Measurements from ENCODE around the gene ELP1. TPM values are rescaled to one million over a fixed set of nuclear protein-coding genes. Genes with fewer than 3 reads are reported as not detected.

ELP1 gene
- total and polyA plus RNA-seq, 2 donors (not counting 1 experiment from before 2014, with no cell fraction given) = 18.7 to 41.9 TPM

- TF ChIP-seq, protein P1, sequence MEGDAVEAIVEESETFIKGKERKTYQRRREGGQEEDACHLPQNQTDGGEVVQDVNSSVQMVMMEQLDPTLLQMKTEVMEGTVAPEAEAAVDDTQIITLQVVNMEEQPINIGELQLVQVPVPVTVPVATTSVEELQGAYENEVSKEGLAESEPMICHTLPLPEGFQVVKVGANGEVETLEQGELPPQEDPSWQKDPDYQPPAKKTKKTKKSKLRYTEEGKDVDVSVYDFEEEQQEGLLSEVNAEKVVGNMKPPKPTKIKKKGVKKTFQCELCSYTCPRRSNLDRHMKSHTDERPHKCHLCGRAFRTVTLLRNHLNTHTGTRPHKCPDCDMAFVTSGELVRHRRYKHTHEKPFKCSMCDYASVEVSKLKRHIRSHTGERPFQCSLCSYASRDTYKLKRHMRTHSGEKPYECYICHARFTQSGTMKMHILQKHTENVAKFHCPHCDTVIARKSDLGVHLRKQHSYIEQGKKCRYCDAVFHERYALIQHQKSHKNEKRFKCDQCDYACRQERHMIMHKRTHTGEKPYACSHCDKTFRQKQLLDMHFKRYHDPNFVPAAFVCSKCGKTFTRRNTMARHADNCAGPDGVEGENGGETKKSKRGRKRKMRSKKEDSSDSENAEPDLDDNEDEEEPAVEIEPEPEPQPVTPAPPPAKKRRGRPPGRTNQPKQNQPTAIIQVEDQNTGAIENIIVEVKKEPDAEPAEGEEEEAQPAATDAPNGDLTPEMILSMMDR (conservative IDR thresholded peaks at IDR 0.05 in 1 of 2, IDR thresholded peaks at IDR 0.05 in 1 of 2; ENCODE audit: low read depth in 1 of 2, low read length in 2 of 2) = no peak
- no peak for TF ChIP-seq EZH2 (IDR thresholded peaks at IDR 0.05; ENCODE audit: low read length, missing control alignments)
- H3K27ac ChIP-seq (ENCODE audit: insufficient read depth, low read length) = no peak overlapping the region
- H3K4me2 ChIP-seq (ENCODE audit: extremely low read depth, insufficient read depth, low read length) = no peak overlapping the region
- H3K36me3 ChIP-seq (ENCODE audit: control insufficient read depth, insufficient read depth, low read length) = peaks cover 9% of the 10 kb centered on the region
- no peaks in the 10 kb centered on the region for H3K79me2 ChIP-seq (ENCODE audit: control insufficient read depth, insufficient read depth, low read length)
- no peaks in the 10 kb centered on the region for H4K20me1 ChIP-seq (ENCODE audit: control insufficient read depth, extremely low read depth, insufficient read depth, low read length)
- no peak for DNase-seq (ENCODE audit: low read depth in 2 of 2)
- no peaks in the 10 kb centered on the region for H3K9me3 ChIP-seq (ENCODE audit: control insufficient read depth, insufficient read depth, low read depth, low read length)
- no peak overlapping the region for H3K4me3 ChIP-seq (replicated peaks in 1 of 4; ENCODE audit: control extremely low read depth in 1 of 4, insufficient read depth in 1 of 4, low read depth in 3 of 4, low read length in 4 of 4)
- peaks cover 2% of the 10 kb centered on the region for H3K4me1 ChIP-seq (ENCODE audit: control insufficient read depth, extremely low read depth, insufficient read depth, low read length)
- no peak overlapping the region for H2AFZ ChIP-seq (ENCODE audit: low read length)
- H3K9ac ChIP-seq (ENCODE audit: insufficient read depth, low read length) = no peak overlapping the region
- H3K27me3 ChIP-seq (ENCODE audit: control insufficient read depth, insufficient read depth, low read length) = no peaks in the 10 kb centered on the region
These were observed 34.0 kb upstream of the ELP1 start for GRCh38 chr9:108967916-108968315.

- H3K4me3 ChIP-seq (replicated peaks in 1 of 4; ENCODE audit: control extremely low read depth in 1 of 4, insufficient read depth in 1 of 4, low read depth in 3 of 4, low read length in 4 of 4) = no peak overlapping the region
- H3K4me1 ChIP-seq (ENCODE audit: control insufficient read depth, extremely low read depth, insufficient read depth, low read length) = no peaks in the 10 kb centered on the region
- H3K79me2 ChIP-seq (ENCODE audit: control insufficient read depth, insufficient read depth, low read length) = no peaks in the 10 kb centered on the region
- no peak overlapping the region for H3K27ac ChIP-seq (ENCODE audit: insufficient read depth, low read length)
- H4K20me1 ChIP-seq (ENCODE audit: control insufficient read depth, extremely low read depth, insufficient read depth, low read length) = no peaks in the 10 kb centered on the region
- H2AFZ ChIP-seq (ENCODE audit: low read length) = no peak overlapping the region
- TF ChIP-seq EZH2 (IDR thresholded peaks at IDR 0.05; ENCODE audit: low read length, missing control alignments) = no peak
- TF ChIP-seq, protein P1 (conservative IDR thresholded peaks at IDR 0.05 in 1 of 2, IDR thresholded peaks at IDR 0.05 in 1 of 2; ENCODE audit: low read depth in 1 of 2, low read length in 2 of 2) = no peak
- H3K9me3 ChIP-seq (ENCODE audit: control insufficient read depth, insufficient read depth, low read depth, low read length) = no peaks in the 10 kb centered on the region
- DNase-seq (ENCODE audit: low read depth in 2 of 2) = no peak
- H3K36me3 ChIP-seq (ENCODE audit: control insufficient read depth, insufficient read depth, low read length) = peaks cover 2% of the 10 kb centered on the region
- H3K27me3 ChIP-seq (ENCODE audit: control insufficient read depth, insufficient read depth, low read length) = no peaks in the 10 kb centered on the region
- H3K9ac ChIP-seq (ENCODE audit: insufficient read depth, low read length) = no peak overlapping the region
- H3K4me2 ChIP-seq (ENCODE audit: extremely low read depth, insufficient read depth, low read length) = no peak overlapping the region
These were observed 29.7 kb upstream of the ELP1 start for GRCh38 chr9:108963459-108964143.

- TF ChIP-seq, protein P1 (conservative IDR thresholded peaks at IDR 0.05 in 1 of 2, IDR thresholded peaks at IDR 0.05 in 1 of 2; ENCODE audit: low read depth in 1 of 2, low read length in 2 of 2) = no peak
- no peak for TF ChIP-seq EZH2 (IDR thresholded peaks at IDR 0.05; ENCODE audit: low read length, missing control alignments)
- H3K27ac ChIP-seq (ENCODE audit: insufficient read depth, low read length) = no peak overlapping the region
- no peak for DNase-seq (ENCODE audit: low read depth in 2 of 2)
- H3K4me1 ChIP-seq (ENCODE audit: control insufficient read depth, extremely low read depth, insufficient read depth, low read length) = no peaks in the 10 kb centered on the region
- H3K27me3 ChIP-seq (ENCODE audit: control insufficient read depth, insufficient read depth, low read length) = no peaks in the 10 kb centered on the region
- no peaks in the 10 kb centered on the region for H3K36me3 ChIP-seq (ENCODE audit: control insufficient read depth, insufficient read depth, low read length)
- H3K4me2 ChIP-seq (ENCODE audit: extremely low read depth, insufficient read depth, low read length) = no peak overlapping the region
- no peak overlapping the region for H3K4me3 ChIP-seq (replicated peaks in 1 of 4; ENCODE audit: control extremely low read depth in 1 of 4, insufficient read depth in 1 of 4, low read depth in 3 of 4, low read length in 4 of 4)
- H4K20me1 ChIP-seq (ENCODE audit: control insufficient read depth, extremely low read depth, insufficient read depth, low read length) = no peaks in the 10 kb centered on the region
- H3K9ac ChIP-seq (ENCODE audit: insufficient read depth, low read length) = no peak overlapping the region
- H3K79me2 ChIP-seq (ENCODE audit: control insufficient read depth, insufficient read depth, low read length) = no peaks in the 10 kb centered on the region
- H3K9me3 ChIP-seq (ENCODE audit: control insufficient read depth, insufficient read depth, low read depth, low read length) = no peaks in the 10 kb centered on the region
- H2AFZ ChIP-seq (ENCODE audit: low read length) = no peak overlapping the region
These were observed 27.2 kb upstream of the ELP1 start for GRCh38 chr9:108961151-108961550.

All from fibroblast of lung (primary cell).